ENCODE measurements around the gene MUSTN1.

Gene MUSTN1

DNA sequence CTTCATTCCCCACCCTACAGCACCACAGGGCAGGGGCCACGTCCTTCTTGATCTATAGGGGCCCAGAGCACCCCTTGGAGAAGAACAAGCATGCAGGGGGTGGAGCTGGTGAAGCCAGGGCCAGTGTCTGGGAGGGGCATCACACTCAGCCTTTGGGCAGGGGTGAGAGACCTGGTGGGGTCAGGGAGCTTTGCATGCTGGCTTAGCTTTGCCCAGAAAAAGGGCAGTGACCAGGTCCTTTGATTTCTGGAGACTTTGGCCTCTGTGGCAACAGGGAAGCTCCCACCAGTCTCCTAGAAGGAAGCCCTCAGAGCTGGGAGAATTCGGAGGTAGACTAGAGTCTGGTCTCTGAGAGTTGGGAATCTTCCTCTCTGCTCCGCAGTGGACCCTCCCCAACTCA, 5.3 kb downstream of the MUSTN1 start:
- Histone ChIP-seq H3K79me2 (ENCODE audit: low read length) (no peaks in the 10 kb centered on the region), H3K4me1 (ENCODE audit: low read length) (no peaks in the 10 kb centered on the region), H2AFZ (ENCODE audit: low read length) (no peak overlapping the region), H3K27ac (ENCODE audit: low read length) (no peak overlapping the region), H3K4me2 (ENCODE audit: low read depth, low read length) (no peak overlapping the region), H3K9me3 (replicated peaks; ENCODE audit: insufficient read depth, low read length) (no peaks in the 10 kb centered on the region), H3K9ac (ENCODE audit: low read length) (no peak overlapping the region), H3K27me3 (replicated peaks; ENCODE audit: insufficient read depth, low read length) (no peaks in the 10 kb centered on the region), H3K9me2 (replicated peaks; ENCODE audit: insufficient read depth, low read length) (no peaks in the 10 kb centered on the region), H4K20me1 (ENCODE audit: insufficient read depth, low read length) (no peaks in the 10 kb centered on the region), H3K4me3 (ENCODE audit: low read length) (no peak overlapping the region), H3F3A (ENCODE audit: insufficient read depth, low read length) (no peaks in the 10 kb centered on the region), H3K36me3 (replicated peaks; ENCODE audit: insufficient read depth, low read length) (no peaks in the 10 kb centered on the region)
- TF ChIP-seq EZH2phosphoT487 (IDR thresholded peaks at IDR 0.05; ENCODE audit: low read length) = no peak
- TF ChIP-seq, protein P1, sequence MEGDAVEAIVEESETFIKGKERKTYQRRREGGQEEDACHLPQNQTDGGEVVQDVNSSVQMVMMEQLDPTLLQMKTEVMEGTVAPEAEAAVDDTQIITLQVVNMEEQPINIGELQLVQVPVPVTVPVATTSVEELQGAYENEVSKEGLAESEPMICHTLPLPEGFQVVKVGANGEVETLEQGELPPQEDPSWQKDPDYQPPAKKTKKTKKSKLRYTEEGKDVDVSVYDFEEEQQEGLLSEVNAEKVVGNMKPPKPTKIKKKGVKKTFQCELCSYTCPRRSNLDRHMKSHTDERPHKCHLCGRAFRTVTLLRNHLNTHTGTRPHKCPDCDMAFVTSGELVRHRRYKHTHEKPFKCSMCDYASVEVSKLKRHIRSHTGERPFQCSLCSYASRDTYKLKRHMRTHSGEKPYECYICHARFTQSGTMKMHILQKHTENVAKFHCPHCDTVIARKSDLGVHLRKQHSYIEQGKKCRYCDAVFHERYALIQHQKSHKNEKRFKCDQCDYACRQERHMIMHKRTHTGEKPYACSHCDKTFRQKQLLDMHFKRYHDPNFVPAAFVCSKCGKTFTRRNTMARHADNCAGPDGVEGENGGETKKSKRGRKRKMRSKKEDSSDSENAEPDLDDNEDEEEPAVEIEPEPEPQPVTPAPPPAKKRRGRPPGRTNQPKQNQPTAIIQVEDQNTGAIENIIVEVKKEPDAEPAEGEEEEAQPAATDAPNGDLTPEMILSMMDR (IDR thresholded peaks at IDR 0.05; ENCODE audit: low read length) = no peak
- no peak for TF ChIP-seq EZH2 (optimal IDR thresholded peaks at IDR 0.05; ENCODE audit: low read depth, low read length)
- DNase-seq = no peak

DNA sequence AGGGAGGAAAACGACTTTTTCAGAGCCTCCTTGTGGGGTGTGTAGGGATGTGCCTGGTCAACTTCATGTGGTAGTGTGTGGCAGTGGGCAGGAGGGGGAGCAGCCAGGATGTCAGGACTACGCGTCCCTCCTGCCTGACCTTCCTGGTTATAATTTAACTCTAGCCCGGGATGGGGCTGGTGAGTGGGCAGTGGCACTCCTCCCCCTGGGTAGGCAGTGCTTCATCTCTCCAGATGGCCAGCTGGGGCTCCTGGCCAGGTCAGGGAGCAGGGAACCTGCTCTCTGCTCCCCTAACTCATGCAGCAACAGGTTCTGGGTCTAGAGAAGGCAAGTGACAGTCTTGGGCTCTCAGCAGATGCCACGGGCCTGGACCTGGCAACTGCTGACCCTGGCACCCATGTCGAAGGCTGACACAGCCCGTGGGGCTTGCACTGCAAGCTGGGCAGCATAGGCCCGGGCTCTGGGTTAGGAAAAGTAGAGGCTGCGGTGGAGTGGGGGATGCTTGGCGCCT, 6.9 kb downstream of the MUSTN1 start:
- Histone ChIP-seq H3K9me3 (replicated peaks; ENCODE audit: insufficient read depth, low read length) (no peaks in the 10 kb centered on the region), H3K79me2 (ENCODE audit: low read length) (no peaks in the 10 kb centered on the region), H3K4me1 (ENCODE audit: low read length) (no peaks in the 10 kb centered on the region), H3K4me2 (ENCODE audit: low read depth, low read length) (no peak overlapping the region), H3K27ac (ENCODE audit: low read length) (no peak overlapping the region), H3K36me3 (replicated peaks; ENCODE audit: insufficient read depth, low read length) (no peaks in the 10 kb centered on the region), H3K4me3 (ENCODE audit: low read length) (no peak overlapping the region), H3F3A (ENCODE audit: insufficient read depth, low read length) (no peaks in the 10 kb centered on the region), H3K9me2 (replicated peaks; ENCODE audit: insufficient read depth, low read length) (no peaks in the 10 kb centered on the region), H3K9ac (ENCODE audit: low read length) (no peak overlapping the region), H2AFZ (ENCODE audit: low read length) (no peak overlapping the region), H4K20me1 (ENCODE audit: insufficient read depth, low read length) (no peaks in the 10 kb centered on the region), H3K27me3 (replicated peaks; ENCODE audit: insufficient read depth, low read length) (no peaks in the 10 kb centered on the region)
- DNase-seq = no peak
- no peak for TF ChIP-seq EZH2phosphoT487 (IDR thresholded peaks at IDR 0.05; ENCODE audit: low read length)
- TF ChIP-seq, protein P1 (IDR thresholded peaks at IDR 0.05; ENCODE audit: low read length) = no peak
- TF ChIP-seq EZH2 (optimal IDR thresholded peaks at IDR 0.05; ENCODE audit: low read depth, low read length) = no peak

DNA sequence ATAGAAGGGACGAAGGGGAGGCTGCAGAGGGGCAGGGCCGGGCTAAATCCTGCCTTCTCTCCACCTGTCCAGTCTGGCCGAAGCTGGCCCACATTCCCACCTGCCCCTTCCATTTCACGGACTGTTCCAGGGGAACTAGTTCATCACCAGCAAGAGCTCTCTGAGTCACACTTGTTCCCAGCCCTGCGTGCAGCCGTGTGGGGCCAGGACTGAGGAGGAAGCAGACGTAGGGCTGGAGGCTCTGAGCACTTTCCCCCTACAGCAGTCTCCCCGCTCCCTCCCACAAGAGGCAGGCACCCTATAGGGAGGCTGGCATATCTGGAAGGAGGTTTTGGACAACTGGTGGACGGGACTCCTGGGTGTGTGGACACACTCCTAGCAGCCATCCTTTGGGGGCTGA, 7.4 kb downstream of the MUSTN1 start:
- Histone ChIP-seq H3F3A (ENCODE audit: insufficient read depth, low read length) (no peaks in the 10 kb centered on the region), H3K9me2 (replicated peaks; ENCODE audit: insufficient read depth, low read length) (no peaks in the 10 kb centered on the region), H4K20me1 (ENCODE audit: insufficient read depth, low read length) (no peaks in the 10 kb centered on the region), H3K4me3 (ENCODE audit: low read length) (no peak overlapping the region), H3K4me1 (ENCODE audit: low read length) (no peaks in the 10 kb centered on the region), H3K27ac (ENCODE audit: low read length) (no peak overlapping the region), H3K9me3 (replicated peaks; ENCODE audit: insufficient read depth, low read length) (no peaks in the 10 kb centered on the region), H3K4me2 (ENCODE audit: low read depth, low read length) (no peak overlapping the region), H3K9ac (ENCODE audit: low read length) (no peak overlapping the region), H3K27me3 (replicated peaks; ENCODE audit: insufficient read depth, low read length) (no peaks in the 10 kb centered on the region), H2AFZ (ENCODE audit: low read length) (no peak overlapping the region), H3K36me3 (replicated peaks; ENCODE audit: insufficient read depth, low read length) (no peaks in the 10 kb centered on the region), H3K79me2 (ENCODE audit: low read length) (no peaks in the 10 kb centered on the region)
- DNase-seq = no peak
- no peak for TF ChIP-seq EZH2phosphoT487 (IDR thresholded peaks at IDR 0.05; ENCODE audit: low read length)
- TF ChIP-seq, protein P1 (IDR thresholded peaks at IDR 0.05; ENCODE audit: low read length) = no peak
- TF ChIP-seq EZH2 (optimal IDR thresholded peaks at IDR 0.05; ENCODE audit: low read depth, low read length) = no peak
